Common myeloid progenitor, CD34-positive (primary cell): ENCODE measurements around the gene ADCY2.

Experiments
- CTCF ChIA-PET: fragments of 350-600 bp; sonication (Branson Sonifier 250); formaldehyde crosslinking; loops from one replicate; lab custom pipeline; 2021; ENCODE audit warnings: antibody characterized with exemption; lab: Charles Lee
- POLR2A ChIA-PET: fragments of 350-600 bp; sonication (Branson Sonifier 250); formaldehyde crosslinking; loops from one replicate; lab custom pipeline; 2021; ENCODE audit warnings: antibody characterized with exemption; lab: Charles Lee
- DNase-seq, 3 donors: peaks; one replicate each; pipeline versions ENCODE4 v3.0.0 to v3.0.0-alpha.2; 2013
- H3K27ac ChIP-seq, 2 experiments: 1 replicate in 1 of 2; 2 replicates in 1 of 2; pipeline ENCODE4 v1.7.0; 2013; ENCODE audit warnings: inconsistent platforms in 2 of 2, low read length in 2 of 2, mild to moderate bottlenecking in 2 of 2, low read depth in 1 of 2, moderate library complexity in 1 of 2; ENCODE audit not compliant: severe bottlenecking in 2 of 2, insufficient read depth in 1 of 2, poor library complexity in 1 of 2
- H3K27me3 ChIP-seq, 5 experiments: replicated peaks in 2 of 5; 1 replicate in 3 of 5; 2 replicates in 2 of 5; pipeline versions ENCODE4 v1.6.1 to v1.7.0; 2013; ENCODE audit warnings: low read length in 4 of 5, mild to moderate bottlenecking in 2 of 5, moderate library complexity in 2 of 5, inconsistent platforms in 1 of 5; ENCODE audit not compliant: insufficient read depth in 5 of 5, control insufficient read depth in 4 of 5
- H3K36me3 ChIP-seq, 4 experiments: 1 replicate in 2 of 4; 2 replicates in 2 of 4; pipeline versions ENCODE4 v1.6.1 to v1.7.0; 2013; ENCODE audit warnings: low read length in 3 of 4, control low read depth in 1 of 4, mild to moderate bottlenecking in 1 of 4; ENCODE audit not compliant: control insufficient read depth in 4 of 4, insufficient read depth in 4 of 4
- H3K4me1 ChIP-seq, 4 experiments: 1 replicate in 3 of 4; 2 replicates in 1 of 4; pipeline versions ENCODE4 v1.6.1 to v1.7.1; 2013; ENCODE audit warnings: low read length in 3 of 4, mild to moderate bottlenecking in 3 of 4, control low read depth in 1 of 4, inconsistent platforms in 1 of 4, moderate library complexity in 1 of 4; ENCODE audit not compliant: control insufficient read depth in 4 of 4, insufficient read depth in 4 of 4; ENCODE audit errors: control extremely low read depth in 1 of 4
- H3K4me3 ChIP-seq, 7 experiments: 1 replicate in 4 of 7; 2 replicates in 3 of 7; pipeline versions ENCODE4 v1.5.1 to v1.7.0; 2013; ENCODE audit warnings: mild to moderate bottlenecking in 7 of 7, low read length in 6 of 7, moderate library complexity in 6 of 7, inconsistent platforms in 2 of 7, low read depth in 2 of 7, control low read depth in 1 of 7; ENCODE audit not compliant: insufficient read depth in 4 of 7, control insufficient read depth in 1 of 7; ENCODE audit errors: extremely low read depth in 1 of 7
- H3K9me3 ChIP-seq, 5 experiments: 1 replicate in 4 of 5; 2 replicates in 1 of 5; pipeline versions ENCODE4 v1.6.1 to v1.7.1; 2013; ENCODE audit warnings: low read length in 4 of 5, mild to moderate bottlenecking in 2 of 5, inconsistent platforms in 1 of 5, low read depth in 1 of 5, moderate library complexity in 1 of 5; ENCODE audit not compliant: control insufficient read depth in 4 of 5, insufficient read depth in 2 of 5; ENCODE audit errors: control extremely low read depth in 1 of 5
- WGBS: methylation state at CpG from one replicate; pipeline ENCODE4 v1.1.5; 2013; ENCODE audit not compliant: insufficient coverage; 5-methylcytosine and 5-hydroxymethylcytosine counted together

The ADCY2 gene

DNA sequence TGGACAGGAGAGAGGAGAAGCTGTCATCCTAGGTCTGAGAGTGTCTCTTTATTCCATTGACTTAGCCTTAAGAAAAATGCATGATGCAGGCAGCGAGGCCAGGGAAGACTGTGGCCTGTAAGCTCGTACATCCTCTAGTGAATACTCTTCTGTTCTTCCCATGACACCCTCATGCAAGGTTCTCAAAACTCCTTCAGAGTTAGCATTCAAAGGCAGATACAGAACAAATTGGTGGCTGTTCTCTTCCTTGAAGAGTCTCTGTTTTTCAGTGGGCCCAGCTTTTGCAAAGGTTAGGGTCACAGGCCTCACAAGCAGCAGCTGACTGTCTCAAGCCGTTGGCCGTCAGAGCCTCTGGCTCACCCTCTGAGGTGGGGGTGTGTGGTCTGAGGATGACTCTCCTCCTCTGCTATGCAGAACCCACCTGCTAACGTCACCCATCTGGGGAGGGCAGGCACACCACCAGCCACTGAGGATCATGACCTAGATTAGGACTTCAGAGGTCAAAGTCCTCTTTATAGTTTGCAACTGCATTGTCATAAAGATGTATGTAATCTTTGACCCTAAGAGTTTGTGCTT lies 15.1 kb downstream of the ADCY2 start:
- 96% methylated on average over 2 of the region's 5 CpGs for WGBS
- H3K9me3 ChIP-seq, result no peaks in the 10 kb centered on the region
- no peaks in the 10 kb centered on the region for H3K36me3 ChIP-seq
- CTCF ChIA-PET, result no interaction called here
- DNase-seq, result no peak
- H3K27ac ChIP-seq, result no peak overlapping the region
- H3K4me1 ChIP-seq, result no peaks in the 10 kb centered on the region
- no peak overlapping the region for H3K4me3 ChIP-seq
- peaks cover 0 to 3% (median 0%) of the 10 kb centered on the region in 5 experiments for H3K27me3 ChIP-seq
- POLR2A ChIA-PET, result no interaction called here

DNA sequence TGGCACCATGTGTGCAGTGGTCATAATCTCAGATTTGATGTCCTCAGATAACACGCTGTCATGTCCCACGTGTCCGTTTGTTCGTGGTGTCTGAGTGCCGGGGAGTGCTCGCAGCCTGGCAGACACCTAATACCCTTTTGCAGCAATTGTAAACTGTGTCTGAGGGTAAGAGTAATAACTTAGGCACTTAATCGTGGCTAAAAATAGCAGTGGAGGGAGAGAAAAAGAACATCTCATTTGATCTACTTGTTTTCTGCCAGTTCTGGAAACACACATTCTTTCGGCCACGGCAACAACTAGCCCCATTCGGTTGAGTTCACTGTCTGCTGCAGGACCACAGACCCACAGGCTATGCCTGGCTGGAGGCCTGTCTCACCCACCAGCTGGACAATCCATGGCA lies 16.5 kb downstream of the ADCY2 start:
- ChIA-PET CTCF (interaction anchor here (0.5 to 0.6 kb wide), 2 partner anchors 10 to 330 kb away, joined by 3 to 5 read pairs; no protein-coding TSS in a partner anchor), POLR2A (no interaction called here)
- Histone ChIP-seq H3K4me1 (no peaks in the 10 kb centered on the region), H3K27me3 (no peaks in the 10 kb centered on the region), H3K4me3 (no peak overlapping the region), H3K9me3 (no peaks in the 10 kb centered on the region), H3K27ac (no peak overlapping the region), H3K36me3 (no peaks in the 10 kb centered on the region)
- WGBS, result 92% methylated on average over 10 of the region's 10 CpGs
- no peak for DNase-seq

DNA sequence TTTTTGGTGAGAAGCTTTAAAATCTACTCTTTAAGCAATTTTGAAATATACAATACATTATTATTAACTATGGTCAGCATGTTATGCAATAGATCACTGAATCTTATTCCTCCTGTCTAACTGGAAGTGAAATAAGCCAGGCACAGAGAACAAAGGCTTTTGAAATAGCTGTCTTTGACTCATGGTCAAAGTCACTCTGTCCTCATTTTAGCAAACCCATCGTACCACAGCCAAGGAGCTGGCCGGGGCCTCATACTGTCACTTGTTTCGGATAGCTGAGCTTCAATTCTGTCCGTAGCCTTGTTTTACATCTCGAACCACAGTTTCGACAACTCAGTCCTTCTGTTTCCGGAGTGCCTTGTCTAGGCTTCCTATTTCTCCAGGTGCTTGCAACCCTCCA lies 19.2 kb downstream of the ADCY2 start:
- POLR2A ChIA-PET, result no interaction called here
- CTCF ChIA-PET, result no interaction called here
- Histone ChIP-seq H3K27me3 (peaks cover 0 to 14% (median 4%) of the 10 kb centered on the region in 5 experiments), H3K9me3 (peaks cover 0 to 1% (median 0%) of the 10 kb centered on the region in 5 experiments), H3K27ac (no peak overlapping the region), H3K4me3 (no peak overlapping the region), H3K4me1 (no peaks in the 10 kb centered on the region), H3K36me3 (no peaks in the 10 kb centered on the region)
- WGBS, result 94% methylated on average over 7 of the region's 7 CpGs
- DNase-seq, result no peak

DNA sequence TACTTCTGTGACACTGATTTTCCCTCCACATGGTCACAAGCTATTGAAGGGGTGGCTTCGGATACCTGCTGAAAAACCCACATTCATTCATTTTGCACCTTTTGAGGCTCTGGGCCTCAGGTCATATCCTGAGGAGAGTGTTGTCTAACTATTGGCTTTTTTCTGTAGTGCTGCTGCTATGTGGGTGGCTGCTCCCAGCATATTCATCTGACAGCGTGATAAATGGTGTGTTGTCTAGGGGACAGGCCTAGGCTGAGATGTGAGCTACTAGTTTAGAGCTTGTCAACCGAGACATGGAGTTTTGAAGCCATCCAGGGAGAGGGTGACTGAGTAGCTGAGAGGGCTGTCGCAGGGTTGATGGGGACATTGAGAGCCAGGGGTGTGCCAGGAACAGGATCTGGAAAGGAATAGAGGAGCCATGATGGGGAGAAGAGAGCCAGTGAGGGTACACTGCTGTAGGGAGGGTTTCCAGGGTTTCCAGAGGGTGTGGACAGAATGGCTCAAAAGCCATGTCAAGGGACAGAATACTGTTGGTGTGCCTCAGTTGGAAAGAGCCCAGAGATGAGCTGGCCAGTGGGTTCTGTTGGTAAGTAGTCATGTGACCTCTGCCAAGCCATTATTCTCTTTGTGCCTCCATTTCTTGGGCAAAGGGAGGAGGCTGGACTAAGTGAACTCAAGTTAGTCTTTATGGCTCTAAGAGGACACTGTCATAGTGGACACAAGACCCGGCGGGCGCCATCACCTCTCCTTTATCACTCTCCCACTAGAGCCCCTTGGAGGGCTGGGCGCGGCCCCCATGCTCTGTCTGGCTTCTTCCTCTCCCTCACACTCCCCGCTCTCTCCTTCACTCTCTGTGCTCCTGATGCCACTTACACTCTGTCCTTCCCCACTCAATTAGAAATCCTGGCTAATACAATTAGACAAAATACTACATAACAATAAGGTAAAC lies 19.9 kb downstream of the ADCY2 start:
- WGBS, result 94% methylated on average over 8 of the region's 10 CpGs

DNA sequence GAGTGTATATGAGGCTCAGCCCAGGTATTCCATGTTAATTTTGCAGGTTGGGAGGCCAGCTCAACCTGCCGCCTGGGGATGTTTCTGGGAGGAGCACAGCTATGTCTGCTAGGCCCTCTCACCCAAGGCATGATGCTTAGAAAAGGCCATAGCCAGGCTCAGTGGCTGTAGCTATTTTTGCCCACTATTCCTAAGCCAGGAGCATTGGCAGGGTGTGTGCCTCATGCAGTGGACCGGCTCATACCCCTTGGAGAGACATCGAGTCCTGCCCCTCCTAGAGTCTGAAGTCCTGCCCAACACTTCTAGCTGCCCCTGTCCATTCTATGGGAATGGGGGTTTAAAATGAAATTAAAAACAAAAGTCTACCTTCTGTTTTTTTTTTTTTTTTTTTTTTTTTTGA lies 22.3 kb downstream of the ADCY2 start:
- Histone ChIP-seq H3K4me1 (no peaks in the 10 kb centered on the region), H3K4me3 (no peak overlapping the region), H3K27ac (no peak overlapping the region), H3K27me3 (peaks cover 0 to 31% (median 10%) of the 10 kb centered on the region in 5 experiments), H3K9me3 (peaks cover 0 to 1% (median 0%) of the 10 kb centered on the region in 5 experiments), H3K36me3 (no peaks in the 10 kb centered on the region)
- POLR2A ChIA-PET, result no interaction called here
- no peak for DNase-seq
- 95% methylated on average over 2 of the region's 3 CpGs for WGBS
- CTCF ChIA-PET, result no interaction called here

More for the DNA sequence above, 19.9 kb downstream of the ADCY2 start:
- H3K36me3 ChIP-seq, result no peaks in the 10 kb centered on the region
- H3K9me3 ChIP-seq, result peaks cover 0 to 1% (median 0%) of the 10 kb centered on the region in 5 experiments
- POLR2A ChIA-PET, result no interaction called here
- H3K27ac ChIP-seq, result no peak overlapping the region
- no peak overlapping the region for H3K4me3 ChIP-seq
- peaks cover 0 to 21% (median 8%) of the 10 kb centered on the region in 5 experiments for H3K27me3 ChIP-seq
- CTCF ChIA-PET, result no interaction called here
- no peak for DNase-seq
- H3K4me1 ChIP-seq, result no peaks in the 10 kb centered on the region

DNA sequence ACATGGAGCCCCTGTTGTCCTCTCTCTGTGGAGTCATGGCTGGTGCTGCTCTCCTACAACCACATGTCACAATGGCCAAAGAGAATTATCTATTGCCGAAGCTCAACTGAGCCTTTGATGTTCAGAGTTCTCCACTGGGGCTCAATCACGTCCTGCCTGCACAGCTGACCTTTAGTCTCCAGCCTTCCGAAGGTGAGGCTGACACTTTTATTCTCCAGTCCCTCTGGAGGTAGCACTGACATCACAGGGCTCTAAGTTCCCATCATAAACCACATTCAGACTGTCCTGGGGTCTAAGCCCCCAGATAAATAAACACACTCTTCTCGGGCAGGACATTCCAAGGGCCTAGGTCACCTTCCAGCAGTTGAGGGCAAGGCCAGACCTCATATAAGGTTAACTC lies 23.4 kb downstream of the ADCY2 start:
- peaks cover 0 to 1% (median 0%) of the 10 kb centered on the region in 5 experiments for H3K9me3 ChIP-seq
- CTCF ChIA-PET, result no interaction called here
- 50% methylated on average over 4 of the region's 4 CpGs for WGBS
- DNase-seq, result no peak
- peaks cover 0 to 31% (median 10%) of the 10 kb centered on the region in 5 experiments for H3K27me3 ChIP-seq
- H3K36me3 ChIP-seq, result no peaks in the 10 kb centered on the region
- no peak overlapping the region for H3K27ac ChIP-seq
- POLR2A ChIA-PET, result no interaction called here
- no peaks in the 10 kb centered on the region for H3K4me1 ChIP-seq
- H3K4me3 ChIP-seq, result no peak overlapping the region

DNA sequence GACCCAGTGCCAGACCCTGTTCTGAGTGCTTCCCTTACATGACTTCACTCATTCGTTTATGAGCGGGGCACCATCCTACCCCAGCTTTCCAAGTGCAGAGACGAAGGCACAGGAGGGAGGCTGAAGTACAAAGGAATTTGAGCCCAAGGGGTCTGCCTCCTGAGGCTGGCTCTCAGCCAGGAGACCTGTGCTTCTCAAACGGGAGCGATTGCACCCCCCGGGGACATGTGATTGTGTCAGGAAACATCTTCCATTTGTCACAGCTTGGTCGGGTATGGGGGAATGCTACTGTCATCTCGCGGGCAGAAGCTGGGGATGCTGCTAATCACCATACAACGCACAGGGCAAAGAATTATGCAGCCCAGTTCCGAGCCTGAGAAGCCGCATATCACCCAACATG lies 23.9 kb downstream of the ADCY2 start:
- ChIA-PET CTCF (no interaction called here), POLR2A (interaction anchor here (0.6 kb wide), 1 partner anchor 25 kb away, joined by 3 read pairs; no protein-coding TSS in a partner anchor)
- Histone ChIP-seq H3K4me3 (no peak overlapping the region), H3K27ac (no peak overlapping the region), H3K27me3 (peaks cover 0 to 31% (median 10%) of the 10 kb centered on the region in 5 experiments), H3K4me1 (no peaks in the 10 kb centered on the region), H3K36me3 (no peaks in the 10 kb centered on the region), H3K9me3 (peaks cover 0 to 1% (median 0%) of the 10 kb centered on the region in 5 experiments)
- DNase-seq, result no peak
- WGBS, result 31% methylated on average over 12 of the region's 12 CpGs
